ENCODE results near the gene UCN2. TPM values are rescaled to one million over a fixed set of nuclear protein-coding genes. Genes with fewer than 3 reads are reported as not detected.

UCN2 gene
- total and polyA plus RNA-seq, 9 of the 15 experiments (the other 6 are each of a cell fraction or from before 2014, with no cell fraction given): 0.08 to 0.11 TPM; not detected in 7

GRCh38 chr3:48555231-48555948, 8.2 kb downstream of the UCN2 start (continued):
- TF ChIP-seq HMGN3 (IDR thresholded peaks at IDR 0.05; ENCODE audit: borderline replicate concordance, extremely low read depth, insufficient read length, low read depth, low read length) (no peak), ZNF436 (CRISPR knock-in tag; IDR thresholded peaks at IDR 0.05) (no peak), BDP1 (IDR thresholded peaks at IDR 0.05; ENCODE audit: insufficient read depth, insufficient read length) (no peak), ZNF24 (IDR thresholded peaks at IDR 0.05) (no peak), PRDM10 (IDR thresholded peaks at IDR 0.05; ENCODE audit: partially characterized antibody) (no peak), THRAP3 (IDR thresholded peaks at IDR 0.05; ENCODE audit: borderline replicate concordance) (no peak), FOXA3 (CRISPR knock-in tag; conservative IDR thresholded peaks at IDR 0.05 in 1 of 2, IDR thresholded peaks at IDR 0.05 in 1 of 2) (no peak), ZNF717 (CRISPR knock-in tag; IDR thresholded peaks at IDR 0.05) (no peak), NR0B1 (IDR thresholded peaks at IDR 0.05; ENCODE audit: partially characterized antibody) (no peak), ARID3B (CRISPR knock-in tag; IDR thresholded peaks at IDR 0.05; ENCODE audit: borderline replicate concordance) (no peak), PTTG1 (tag; IDR thresholded peaks at IDR 0.05; ENCODE audit: low read depth) (no peak)
- TF ChIP-seq, protein P1, sequence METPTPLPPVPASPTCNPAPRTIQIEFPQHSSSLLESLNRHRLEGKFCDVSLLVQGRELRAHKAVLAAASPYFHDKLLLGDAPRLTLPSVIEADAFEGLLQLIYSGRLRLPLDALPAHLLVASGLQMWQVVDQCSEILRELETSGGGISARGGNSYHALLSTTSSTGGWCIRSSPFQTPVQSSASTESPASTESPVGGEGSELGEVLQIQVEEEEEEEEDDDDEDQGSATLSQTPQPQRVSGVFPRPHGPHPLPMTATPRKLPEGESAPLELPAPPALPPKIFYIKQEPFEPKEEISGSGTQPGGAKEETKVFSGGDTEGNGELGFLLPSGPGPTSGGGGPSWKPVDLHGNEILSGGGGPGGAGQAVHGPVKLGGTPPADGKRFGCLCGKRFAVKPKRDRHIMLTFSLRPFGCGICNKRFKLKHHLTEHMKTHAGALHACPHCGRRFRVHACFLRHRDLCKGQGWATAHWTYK (CRISPR knock-in tag; IDR thresholded peaks at IDR 0.05): no peak
- TF ChIP-seq, protein P2, sequence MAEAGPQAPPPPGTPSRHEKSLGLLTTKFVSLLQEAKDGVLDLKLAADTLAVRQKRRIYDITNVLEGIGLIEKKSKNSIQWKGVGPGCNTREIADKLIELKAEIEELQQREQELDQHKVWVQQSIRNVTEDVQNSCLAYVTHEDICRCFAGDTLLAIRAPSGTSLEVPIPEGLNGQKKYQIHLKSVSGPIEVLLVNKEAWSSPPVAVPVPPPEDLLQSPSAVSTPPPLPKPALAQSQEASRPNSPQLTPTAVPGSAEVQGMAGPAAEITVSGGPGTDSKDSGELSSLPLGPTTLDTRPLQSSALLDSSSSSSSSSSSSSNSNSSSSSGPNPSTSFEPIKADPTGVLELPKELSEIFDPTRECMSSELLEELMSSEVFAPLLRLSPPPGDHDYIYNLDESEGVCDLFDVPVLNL (CRISPR knock-in tag; IDR thresholded peaks at IDR 0.05; ENCODE audit: low read depth): no peak
- TF ChIP-seq, protein P3, sequence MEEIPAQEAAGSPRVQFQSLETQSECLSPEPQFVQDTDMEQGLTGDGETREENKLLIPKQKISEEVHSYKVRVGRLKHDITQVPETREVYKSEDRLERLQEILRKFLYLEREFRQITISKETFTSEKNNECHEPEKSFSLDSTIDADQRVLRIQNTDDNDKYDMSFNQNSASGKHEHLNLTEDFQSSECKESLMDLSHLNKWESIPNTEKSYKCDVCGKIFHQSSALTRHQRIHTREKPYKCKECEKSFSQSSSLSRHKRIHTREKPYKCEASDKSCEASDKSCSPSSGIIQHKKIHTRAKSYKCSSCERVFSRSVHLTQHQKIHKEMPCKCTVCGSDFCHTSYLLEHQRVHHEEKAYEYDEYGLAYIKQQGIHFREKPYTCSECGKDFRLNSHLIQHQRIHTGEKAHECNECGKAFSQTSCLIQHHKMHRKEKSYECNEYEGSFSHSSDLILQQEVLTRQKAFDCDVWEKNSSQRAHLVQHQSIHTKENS (CRISPR knock-in tag; IDR thresholded peaks at IDR 0.05): no peak

Data from K562 (cell line).